SK-N-SH (cell line): ENCODE results near the gene C18orf54. TPM values are rescaled to one million over a fixed set of nuclear protein-coding genes. Genes with fewer than 3 reads are reported as not detected.

Experiments
- CTCF ChIA-PET: fragments of 300-600, 350-600 bp; formaldehyde crosslinking; extraction: SDS; loops from one replicate; lab custom pipeline; 2021; lab: Yijun Ruan, JAX
- POLR2A ChIA-PET: fragments of 350-600 bp; sonication (Branson Sonifier 250); formaldehyde crosslinking; extraction: SDS; loops from one replicate; lab custom pipeline; 2020; ENCODE audit warnings: antibody characterized with exemption, inconsistent platforms; lab: Yijun Ruan, JAX
- DNase-seq: peaks from one replicate; pipeline ENCODE4 v3.0.0; 2012
- H2AFZ ChIP-seq: fragments of 200-600 bp; sonication (generic); 2 replicates; pipeline ENCODE4 v1.8.1; 2016; ENCODE audit warnings: antibody characterized with exemption, mild to moderate bottlenecking, low read depth
- H3F3A ChIP-seq: fragments of 200-600 bp; sonication (generic); replicated peaks from 2 replicates; pipeline ENCODE3; 2016; ENCODE audit warnings: antibody characterized with exemption, mild to moderate bottlenecking; ENCODE audit not compliant: insufficient read depth
- H3K27ac ChIP-seq, 2 experiments: fragments of 200-500 bp in 1 of 2; fragments of 200-600 bp in 1 of 2; sonication (Bioruptor generic) in 1 of 2; sonication (generic), shearing (Covaris generic) in 1 of 2; 2 replicates each; pipeline versions ENCODE4 v1.5.1 to v1.6.1; 2014 to 2016; ENCODE audit warnings: low read depth in 2 of 2, inconsistent platforms in 1 of 2, low read length in 1 of 2, mild to moderate bottlenecking in 1 of 2, mixed read lengths in 1 of 2
- H3K27me3 ChIP-seq: fragments of 200-600 bp; sonication (generic), shearing (Covaris generic); 2 replicates; pipeline ENCODE4 v1.6.1; 2016; ENCODE audit warnings: mixed run types; ENCODE audit not compliant: insufficient read depth
- H3K36me3 ChIP-seq, 2 experiments: fragments of 200-500 bp in 1 of 2; fragments of 200-600 bp in 1 of 2; sonication (Bioruptor generic) in 1 of 2; sonication (generic) in 1 of 2; replicated peaks in 1 of 2; 2 replicates each; pipeline versions ENCODE3 to v1.5.1; 2014 to 2016; ENCODE audit warnings: low read length in 1 of 2, mild to moderate bottlenecking in 1 of 2; ENCODE audit not compliant: insufficient read depth in 2 of 2, control insufficient read depth in 1 of 2
- H3K4me1 ChIP-seq, 2 experiments: fragments of 200-500 bp in 1 of 2; fragments of 200-600 bp in 1 of 2; sonication (Bioruptor generic) in 1 of 2; sonication (generic), shearing (Covaris generic) in 1 of 2; 2 replicates each; pipeline versions ENCODE4 v1.5.1 to v1.6.1; 2014 to 2016; ENCODE audit warnings: low read depth in 1 of 2, low read length in 1 of 2, mixed run types in 1 of 2; ENCODE audit not compliant: insufficient read depth in 2 of 2, control insufficient read depth in 1 of 2
- H3K4me2 ChIP-seq: fragments of 200-600 bp; sonication (generic), shearing (Covaris generic); 2 replicates; pipeline ENCODE4 v1.6.1; 2017; ENCODE audit warnings: mixed run types
- H3K4me3 ChIP-seq, 2 experiments: fragments of 200-500 bp in 1 of 2; fragments of 200-600 bp in 1 of 2; sonication (Bioruptor generic) in 1 of 2; sonication (generic), shearing (Covaris generic) in 1 of 2; 2 replicates each; pipeline versions ENCODE4 v1.5.1 to v1.8.1; 2014 to 2016; ENCODE audit warnings: low read depth in 2 of 2, inconsistent platforms in 1 of 2, low read length in 1 of 2, mild to moderate bottlenecking in 1 of 2, mixed read lengths in 1 of 2, moderate library complexity in 1 of 2
- H3K79me2 ChIP-seq: fragments of 200-600 bp; sonication (generic); 2 replicates; pipeline ENCODE4 v1.8.1; 2017; ENCODE audit warnings: mild to moderate bottlenecking; ENCODE audit not compliant: insufficient read depth
- H3K9ac ChIP-seq: fragments of 200-600 bp; sonication (generic); 2 replicates; pipeline ENCODE4 v1.6.1; 2017; ENCODE audit warnings: mixed run types
- H3K9me2 ChIP-seq: fragments of 200-600 bp; sonication (generic); 2 replicates; pipeline ENCODE4 v1.6.1; 2017; ENCODE audit warnings: mixed run types
- H3K9me3 ChIP-seq: fragments of 200-600 bp; sonication (generic); 2 replicates; pipeline ENCODE4 v1.6.1; 2017; ENCODE audit warnings: mixed run types, mild to moderate bottlenecking, moderate library complexity
- H4K20me1 ChIP-seq: fragments of 200-600 bp; sonication (generic); 2 replicates; pipeline ENCODE4 v1.6.1; 2017; ENCODE audit warnings: mild to moderate bottlenecking, mixed run types; ENCODE audit not compliant: insufficient read depth
- EZH2phosphoT487 ChIP-seq: fragments of 200-600 bp; sonication (generic); IDR thresholded peaks from 2 replicates; pipeline ENCODE4 v1.6.1; 2017; ENCODE audit warnings: low read depth, mixed run types, mild to moderate bottlenecking, antibody characterized with exemption, moderate library complexity, borderline replicate concordance
- FOSL2 ChIP-seq: IDR thresholded peaks from 2 replicates; pipeline ENCODE4 v1.4.0; 2012; ENCODE audit warnings: low read depth, mild to moderate bottlenecking, moderate library complexity, borderline replicate concordance
- RAD21 ChIP-seq: IDR thresholded peaks from 2 replicates; pipeline ENCODE4 v1.6.1; 2012; ENCODE audit warnings: mild to moderate bottlenecking, low read length
- RXRA ChIP-seq: IDR thresholded peaks from 2 replicates; pipeline ENCODE4 v1.4.0; 2012; ENCODE audit warnings: low read depth, mild to moderate bottlenecking, borderline replicate concordance
- SIN3A ChIP-seq: IDR thresholded peaks from 2 replicates; pipeline ENCODE4 v1.6.1; 2012; ENCODE audit warnings: low read depth, mild to moderate bottlenecking, low read length, moderate library complexity, borderline replicate concordance
- TAF1 ChIP-seq: IDR thresholded peaks from 2 replicates; pipeline ENCODE4 v1.6.1; 2012; ENCODE audit warnings: low read depth, mild to moderate bottlenecking, low read length, moderate library complexity, borderline replicate concordance
- ZBTB33 ChIP-seq: IDR thresholded peaks from 2 replicates; pipeline ENCODE4 v1.4.0; 2012; ENCODE audit warnings: low read depth, borderline replicate concordance
- WGBS: methylation state at CpG from one replicate; pipeline ENCODE4 v1.1.6; 2017; ENCODE audit warnings: low lambda C conversion rate; 5-methylcytosine and 5-hydroxymethylcytosine counted together
- polyA plus RNA-seq, 3 experiments: library from polyadenylated mRNA; depleted of rRNA; stranded (reverse); fragments of >200 nt; gene quantifications; 2 replicates each; pipeline ENCODE4 v1.2.3, GENCODE V29; 2012

C18orf54 gene
- polyA plus RNA-seq, 1 of the 3 experiments (the other 2 are of a cell fraction) = 0.76 TPM

GRCh38 chr18:54357082-54357659 lies 535 bp upstream of the C18orf54 start:
- H3F3A ChIP-seq = peaks cover 5% of the 10 kb centered on the region
- no peaks in the 10 kb centered on the region for H3K9me3 ChIP-seq
- POLR2A ChIA-PET = interaction anchor here (0.7 to 1.7 kb wide), 3 partner anchors 69 to 1371 kb away, joined by 3 to 7 read pairs (median 4); partner anchors contain the start of gene POLI
- CTCF ChIA-PET = interaction anchor here (1.0 to 3.5 kb wide), 12 partner anchors 11 to 767 kb away, joined by 3 to 12 read pairs (median 4); no protein-coding TSS in a partner anchor
- no peaks in the 10 kb centered on the region; a peak in 2 of 4 replicates for H3K4me1 ChIP-seq
- H3K9ac ChIP-seq = peak overlapping the region; percentile 73
- peak overlapping the region; percentile 98 for H2AFZ ChIP-seq
- H3K27me3 ChIP-seq = no peaks in the 10 kb centered on the region
- peak overlapping the region; percentile 58 to 93 for H3K27ac ChIP-seq
- WGBS = 5% methylated on average over 10 of the region's 15 CpGs
- H4K20me1 ChIP-seq = no peaks in the 10 kb centered on the region
- no peak for TF ChIP-seq FOSL2
- peaks cover 0 to 11% of the 10 kb centered on the region in 2 experiments for H3K36me3 ChIP-seq
- no peaks in the 10 kb centered on the region for H3K9me2 ChIP-seq
- no peak for DNase-seq
- H3K79me2 ChIP-seq = peaks cover 17% of the 10 kb centered on the region
- H3K4me2 ChIP-seq = peak overlapping the region; percentile 79
- H3K4me3 ChIP-seq = peak overlapping the region; percentile 66 to 84

- peaks cover 5% of the 10 kb centered on the region for H3F3A ChIP-seq
- no peaks in the 10 kb centered on the region for H3K9me2 ChIP-seq
- peaks cover 0 to 13% of the 10 kb centered on the region in 2 experiments for H3K36me3 ChIP-seq
- CTCF ChIA-PET = interaction anchor here (0.7 to 3.5 kb wide), 4 partner anchors 26 to 313 kb away, joined by 3 to 12 read pairs (median 6); no protein-coding TSS in a partner anchor
- H3K79me2 ChIP-seq = peaks cover 17% of the 10 kb centered on the region
- POLR2A ChIA-PET = no interaction called here
- no peaks in the 10 kb centered on the region for H4K20me1 ChIP-seq
- H3K9ac ChIP-seq = peak overlapping the region; percentile 73
- H3K4me3 ChIP-seq = peak overlapping the region; percentile 66 to 84
- H3K27ac ChIP-seq = peak overlapping the region; percentile 58 to 93; a peak in 3 of 4 replicates
- WGBS = 2% methylated on average over 21 of the region's 21 CpGs
- peak; percentile 11 for DNase-seq
- peak overlapping the region; percentile 98 for H2AFZ ChIP-seq
- no peaks in the 10 kb centered on the region; a peak in 2 of 4 replicates for H3K4me1 ChIP-seq
- H3K27me3 ChIP-seq = no peaks in the 10 kb centered on the region
- TF ChIP-seq EZH2phosphoT487 = no peak
- no peak for TF ChIP-seq TAF1
- TF ChIP-seq ZBTB33 = no peak
- TF ChIP-seq RAD21 = no peak
- no peak for TF ChIP-seq SIN3A
- TF ChIP-seq RXRA = no peak
- TF ChIP-seq, all 33 proteins: peak for 0
- H3K4me2 ChIP-seq = peak overlapping the region; percentile 79
- H3K9me3 ChIP-seq = no peaks in the 10 kb centered on the region
These were observed 862 bp downstream of the C18orf54 start for GRCh38 chr18:54358495-54359040.
